IMR-90 (cell line): Measurements from ENCODE around the gene IFIT2. TPM values are rescaled to one million over a fixed set of nuclear protein-coding genes. Genes with fewer than 3 reads are reported as not detected.

Experiments used
- ATAC-seq: fragments of 200-7000 bp; cut with Tn5 transposase; 2 replicates; pipeline ENCODE4 v1.9.1; 2020; ENCODE audit warnings: low read depth, mild to moderate bottlenecking, moderate library complexity
- BruUV-seq: library from RNA; stranded (reverse); fragments of 400-500 nt; replicated peaks from 2 replicates; lab custom pipeline; 2021; lab: Mats Ljungman, UMichigan
- CTCF ChIA-PET: fragments of 300-600 bp; formaldehyde crosslinking; extraction: SDS; loops from one replicate; lab custom pipeline; 2021; ENCODE audit warnings: antibody characterized with exemption; lab: Yijun Ruan, JAX
- POLR2A ChIA-PET: fragments of 300-600 bp; sonication (Branson Sonifier 250); formaldehyde crosslinking; loops from one replicate; lab custom pipeline; 2022; ENCODE audit warnings: antibody characterized with exemption; ENCODE audit not compliant: unreplicated experiment; lab: Charles Lee
- DNase-seq: peaks from one replicate; pipeline ENCODE4 v3.0.0; 2013
- H2AFZ ChIP-seq: replicated peaks from 2 replicates; pipeline ENCODE3; 2013; ENCODE audit warnings: low read length, mild to moderate bottlenecking; ENCODE audit not compliant: poor library complexity
- H2AK5ac ChIP-seq: 2 replicates; pipeline ENCODE4 v1.6.1; 2013; ENCODE audit warnings: low read depth, low read length, inconsistent platforms
- H2AK9ac ChIP-seq: replicated peaks from 2 replicates; pipeline ENCODE3; 2013; ENCODE audit warnings: mild to moderate bottlenecking, low read depth, low read length, moderate library complexity; ENCODE audit not compliant: poor library complexity
- H2BK120ac ChIP-seq: 2 replicates; pipeline ENCODE4 v1.6.1; 2013; ENCODE audit warnings: low read depth, low read length, inconsistent platforms
- H2BK15ac ChIP-seq: 3 replicates; pipeline ENCODE4 v1.6.1; 2013; ENCODE audit warnings: low read depth, low read length, inconsistent platforms
- H2BK20ac ChIP-seq: 2 replicates; pipeline ENCODE4 v1.6.1; 2013; ENCODE audit warnings: low read depth, mild to moderate bottlenecking, inconsistent platforms, low read length, moderate library complexity
- H2BK5ac ChIP-seq: 2 replicates; pipeline ENCODE4 v1.6.1; 2013; ENCODE audit warnings: mild to moderate bottlenecking, low read depth, low read length, inconsistent platforms; ENCODE audit not compliant: poor library complexity, severe bottlenecking
- H3K14ac ChIP-seq: replicated peaks from 2 replicates; pipeline ENCODE4 v1.6.1; 2013; ENCODE audit warnings: low read depth, low read length, inconsistent platforms
- H3K18ac ChIP-seq: 2 replicates; pipeline ENCODE4 v1.6.1; 2013; ENCODE audit warnings: low read depth, low read length, control low read depth
- H3K23ac ChIP-seq: 2 replicates; pipeline ENCODE4 v1.6.1; 2013; ENCODE audit warnings: low read depth, low read length, inconsistent platforms
- H3K27ac ChIP-seq: 2 replicates; pipeline ENCODE4 v1.5.1; 2013; ENCODE audit warnings: mild to moderate bottlenecking, control low read depth, low read length; ENCODE audit not compliant: insufficient read depth
- H3K27me3 ChIP-seq: 2 replicates; pipeline ENCODE4 v1.6.1; 2013; ENCODE audit warnings: low read length; ENCODE audit not compliant: control insufficient read depth, insufficient read depth
- H3K36me3 ChIP-seq: 2 replicates; pipeline ENCODE4 v1.6.1; 2013; ENCODE audit warnings: low read length, mixed read lengths; ENCODE audit not compliant: control insufficient read depth, insufficient read depth
- H3K4ac ChIP-seq: 2 replicates; pipeline ENCODE4 v1.6.1; 2013; ENCODE audit warnings: low read depth, low read length, inconsistent platforms
- H3K4me1 ChIP-seq: 2 replicates; pipeline ENCODE4 v1.6.1; 2013; ENCODE audit warnings: low read length, mixed read lengths; ENCODE audit not compliant: control insufficient read depth, insufficient read depth
- H3K4me2 ChIP-seq: 2 replicates; pipeline ENCODE4 v1.6.1; 2013; ENCODE audit warnings: low read depth, mild to moderate bottlenecking, control low read depth, low read length, moderate library complexity
- H3K4me3 ChIP-seq: 2 replicates; pipeline ENCODE4 v1.5.1; 2013; ENCODE audit warnings: low read depth, mild to moderate bottlenecking, control low read depth, low read length, moderate library complexity; ENCODE audit not compliant: insufficient read depth
- H3K56ac ChIP-seq: 2 replicates; pipeline ENCODE4 v1.6.1; 2013; ENCODE audit warnings: low read length, inconsistent platforms; ENCODE audit not compliant: insufficient read depth; ENCODE audit errors: extremely low read depth
- H3K79me1 ChIP-seq, 2 experiments: 2 replicates each; pipeline ENCODE4 v1.6.1; 2013; ENCODE audit warnings: low read length in 2 of 2, inconsistent platforms in 1 of 2, low read depth in 1 of 2
- H3K9ac ChIP-seq: 2 replicates; pipeline ENCODE4 v1.6.1; 2013; ENCODE audit warnings: low read depth, low read length, control low read depth
- H3K9me1 ChIP-seq: 2 replicates; pipeline ENCODE4 v1.6.1; 2013; ENCODE audit warnings: low read length, inconsistent platforms; ENCODE audit not compliant: insufficient read depth
- H3K9me3 ChIP-seq: 2 replicates; pipeline ENCODE4 v1.6.1; 2013; ENCODE audit warnings: low read length; ENCODE audit not compliant: control insufficient read depth, insufficient read depth
- H4K20me1 ChIP-seq: 2 replicates; pipeline ENCODE4 v1.6.1; 2013; ENCODE audit warnings: low read length, inconsistent platforms; ENCODE audit not compliant: insufficient read depth
- H4K5ac ChIP-seq: 2 replicates; pipeline ENCODE4 v1.6.1; 2013; ENCODE audit warnings: mild to moderate bottlenecking, low read depth, low read length, control low read depth
- H4K8ac ChIP-seq, 2 experiments: 2 replicates each; pipeline ENCODE4 v1.6.1; 2013; ENCODE audit warnings: low read depth in 2 of 2, low read length in 2 of 2, control low read depth in 1 of 2, inconsistent platforms in 1 of 2
- H4K91ac ChIP-seq: 2 replicates; pipeline ENCODE4 v1.6.1; 2013; ENCODE audit warnings: low read depth, low read length, inconsistent platforms; ENCODE audit not compliant: insufficient read depth
- MXI1 ChIP-seq: IDR thresholded peaks from 2 replicates; pipeline ENCODE4 v1.6.1; 2012; ENCODE audit warnings: low read depth, mild to moderate bottlenecking, low read length, moderate library complexity, borderline replicate concordance
- RAD21 ChIP-seq: IDR thresholded peaks from 2 replicates; pipeline ENCODE4 v1.6.1; 2012; ENCODE audit warnings: low read length, improper control_type of control experiment
- WGBS, 2 experiments: methylation state at CpG; one replicate each; pipeline versions ENCODE4 v1.1.5 to v1.1.7; 2013; ENCODE audit warnings: missing lambda C conversion rate in 2 of 2; ENCODE audit not compliant: insufficient read length in 1 of 2; ENCODE audit errors: extremely low coverage in 2 of 2; 5-methylcytosine and 5-hydroxymethylcytosine counted together
- dilution Hi-C: fragments of 300-500 bp; cut with HindIII; formaldehyde crosslinking; loops from one replicate; pipeline ENCODE4 v1.14.3; 2018; ENCODE audit warnings: low sequenced_read_pairs; ENCODE audit not compliant: unreplicated experiment
- in situ Hi-C: fragments of 300-500 bp; cut with MboI; formaldehyde crosslinking; loops from 3 replicates; pipeline ENCODE4 v1.14.3; 2019; ENCODE audit warnings: low sequenced_read_pairs, inconsistent platforms, mixed read lengths
- intact Hi-C: fragments of 100-400 bp; cut with micrococcal nuclease; formaldehyde crosslinking; loops from 2 replicates; pipeline ENCODE4 v1.10.0; 2022
- polyA plus RNA-seq, 3 experiments: library from polyadenylated mRNA; depleted of rRNA; stranded (reverse); fragments of >200 nt; gene quantifications; 2 replicates each; pipeline ENCODE4 v1.2.3, GENCODE V29; 2012; ENCODE audit warnings: low replicate concordance in 1 of 3
- total RNA-seq: library from RNA; depleted of rRNA; stranded (reverse); fragments of >200 nt; gene quantifications from 2 replicates; pipeline ENCODE4 v1.2.3, GENCODE V29; 2012

IFIT2 gene
- total and polyA plus RNA-seq, 2 of the 4 experiments (the other 2 are of a cell fraction) = 1.1 to 2.2 TPM

DNA sequence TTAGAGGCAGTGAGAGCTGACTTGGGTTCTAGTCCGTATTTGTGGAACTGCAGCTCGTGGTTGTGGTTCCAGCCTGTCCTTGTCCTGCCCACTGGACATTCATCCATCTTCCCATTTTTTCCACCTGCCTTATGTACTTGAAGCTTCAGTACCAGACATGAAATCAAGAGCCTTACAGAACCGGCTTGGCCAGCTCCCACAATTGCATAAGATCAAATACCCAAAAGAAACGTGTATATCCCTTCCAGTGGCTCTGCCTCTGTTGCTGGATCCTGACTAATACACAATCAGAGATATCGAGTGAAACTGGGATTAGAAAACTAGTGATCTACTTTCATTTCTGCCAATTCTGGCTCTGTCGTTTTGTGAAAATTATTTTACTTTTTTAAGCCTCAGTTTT, 26.5 kb upstream of the IFIT2 start:
- H3K36me3 ChIP-seq = no peaks in the 10 kb centered on the region
- dilution Hi-C loops (no loop called here), in situ Hi-C loops (no loop called here), intact Hi-C loops (no loop called here)
- H3K14ac ChIP-seq = peak overlapping the region; percentile 24; the same call in 1 of the 2 replicates
- H3K4me1 ChIP-seq = peaks cover 13% of the 10 kb centered on the region
- WGBS, 2 experiments = 20% methylated on average over 1 of the region's 6 CpGs; no CpG with 5 or more reads in 1 of the 2 experiments
- H3K9me1 ChIP-seq = peaks cover 6% of the 10 kb centered on the region
- peak overlapping the region; percentile 76; the same call in 1 of the 2 replicates for H2AK5ac ChIP-seq
- H3K4ac ChIP-seq = peak overlapping the region; percentile 57; the same call in 1 of the 2 replicates
- no peak overlapping the region for H2AK9ac ChIP-seq
- ChIA-PET POLR2A (no interaction called here), CTCF (no interaction called here)
- H2BK15ac ChIP-seq = peak overlapping the region; percentile 20; the same call in 1 of the 3 replicates
- no peaks in the 10 kb centered on the region for H3K79me1 ChIP-seq
- ATAC-seq (no peak), DNase-seq (no peak)
- H4K8ac ChIP-seq = peak overlapping the region in 1 of 2 experiments; percentile 12; a peak in 1 of 4 replicates
- no peak overlapping the region for H3K4me3 ChIP-seq
- H4K91ac ChIP-seq = 0 out of 2 replicates have a peak overlapping the region, but pooled peaks have one; percentile 27
- TF ChIP-seq MXI1 (no peak), RAD21 (no peak)
- H3K18ac ChIP-seq = 0 out of 2 replicates have a peak overlapping the region, but pooled peaks have one; percentile 4
- H3K23ac ChIP-seq = no peak overlapping the region
- H3K9me3 ChIP-seq = no peaks in the 10 kb centered on the region
- H3K9ac ChIP-seq = no peak overlapping the region
- H2AFZ ChIP-seq = peak overlapping the region; percentile 17
- H3K27ac ChIP-seq = no peak overlapping the region
- H3K27me3 ChIP-seq = no peaks in the 10 kb centered on the region
- H2BK20ac ChIP-seq = peak overlapping the region; percentile 53; the same call in 1 of the 2 replicates
- peak overlapping the region; percentile 50 for H2BK120ac ChIP-seq
- BruUV-seq = no TSS peak
- no peak overlapping the region for H4K5ac ChIP-seq
- H4K20me1 ChIP-seq = no peaks in the 10 kb centered on the region
- no peak overlapping the region for H2BK5ac ChIP-seq
- no peak overlapping the region for H3K56ac ChIP-seq
- H3K4me2 ChIP-seq = no peak overlapping the region
